OCI-LY1 (cell line): ENCODE measurements around the gene WFDC10A.

Experiments used
- CTCF ChIP-seq: fragments of 200-600 bp; sonication (generic), shearing (Covaris generic); IDR thresholded peaks from 2 replicates; pipeline ENCODE4 v1.5.1; 2017; ENCODE audit warnings: mild to moderate bottlenecking, antibody characterized with exemption, low read length, moderate library complexity, mixed read lengths
- EZH2 ChIP-seq: fragments of 200-600 bp; sonication (generic), shearing (Covaris generic); IDR thresholded peaks from 2 replicates; pipeline ENCODE4 v1.8.0; 2017; ENCODE audit warnings: borderline replicate concordance, mixed run types, mild to moderate bottlenecking, antibody characterized with exemption, low read length, moderate library complexity, mixed read lengths

DNA sequence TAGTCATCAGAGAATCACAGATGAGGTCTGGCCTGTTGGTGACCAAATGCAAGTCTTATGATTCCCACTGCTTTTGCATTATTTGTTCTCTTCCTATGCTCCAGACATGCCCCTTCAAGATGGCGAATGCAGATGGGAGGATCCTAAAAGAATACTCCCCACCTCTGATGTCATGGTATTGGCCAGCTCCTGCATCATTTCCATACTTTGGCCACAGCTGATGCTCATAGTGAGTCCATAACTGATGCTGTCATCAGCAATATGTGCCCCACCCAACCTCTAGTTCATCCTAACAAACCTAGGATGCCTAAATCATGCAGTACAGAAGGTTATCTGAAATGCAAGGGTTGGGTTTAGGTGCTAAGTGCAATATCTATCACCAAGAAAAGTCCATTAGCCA, 7.0 kb downstream of the WFDC10A start:
- TF ChIP-seq CTCF: no peak
- no peak for TF ChIP-seq EZH2
